PFSK-1 (cell line): ENCODE measurements around the gene TCP11.
A peak's percentile ranks its signal among the peaks of the same experiment; 100 is the strongest.

Experiments used
- FOXP2 ChIP-seq: optimal IDR thresholded peaks from 2 replicates; pipeline ENCODE3; 2011; ENCODE audit warnings: borderline replicate concordance, control low read depth, inconsistent platforms; ENCODE audit not compliant: insufficient read depth; ENCODE audit errors: extremely low read length, extremely low read depth
- POLR2AphosphoS5 ChIP-seq: IDR thresholded peaks from 2 replicates; pipeline ENCODE4 v1.6.1; 2012; ENCODE audit warnings: low read depth, mild to moderate bottlenecking, control low read depth, low read length, moderate library complexity
- REST ChIP-seq, 2 experiments: IDR thresholded peaks; 2 replicates each; pipeline versions ENCODE4 v1.6.1 to v1.8.0; 2011 to 2012; ENCODE audit warnings: low read depth in 2 of 2, low read length in 2 of 2, control low read depth in 1 of 2, inconsistent platforms in 1 of 2, mild to moderate bottlenecking in 1 of 2, moderate library complexity in 1 of 2; ENCODE audit not compliant: insufficient read depth in 1 of 2
- SIN3A ChIP-seq: IDR thresholded peaks from 2 replicates; pipeline ENCODE4 v1.6.1; 2012; ENCODE audit warnings: mild to moderate bottlenecking, low read length, moderate library complexity, borderline replicate concordance; ENCODE audit not compliant: insufficient read depth
- TAF1 ChIP-seq: IDR thresholded peaks from 2 replicates; pipeline ENCODE4 v1.6.1; 2012; ENCODE audit warnings: low read length, control low read depth, borderline replicate concordance; ENCODE audit not compliant: insufficient read depth

Gene TCP11

GRCh38 chr6:35160642-35161041 lies 19.5 kb upstream of the TCP11 start:
- no peak for TF ChIP-seq FOXP2
- TF ChIP-seq POLR2AphosphoS5 = 0 out of 2 replicates have a peak, but pooled peaks have one; percentile 43
- TF ChIP-seq TAF1 = peak; percentile 71; the same call in 1 of the 2 replicates
- TF ChIP-seq SIN3A = peak; percentile 73; the same call in 1 of the 2 replicates
- peak in 1 of 2 experiments; percentile 81; a peak in 2 of 4 replicates for TF ChIP-seq REST (IDR thresholded peaks at IDR 0.05; ENCODE audit: insufficient read depth in 1 of 2, low read depth in 2 of 2, low read length in 2 of 2)

- TF ChIP-seq TAF1 (no peak), POLR2AphosphoS5 (no peak), REST (IDR thresholded peaks at IDR 0.05; ENCODE audit: insufficient read depth in 1 of 2, low read depth in 2 of 2, low read length in 2 of 2) (no peak), FOXP2 (no peak), SIN3A (no peak)
Observed at GRCh38 chr6:35158520-35158919, 17.4 kb upstream of the TCP11 start.

- TF ChIP-seq POLR2AphosphoS5 (no peak), FOXP2 (no peak), REST (IDR thresholded peaks at IDR 0.05; ENCODE audit: insufficient read depth in 1 of 2, low read depth in 2 of 2, low read length in 2 of 2) (no peak), SIN3A (no peak), TAF1 (no peak)
Observed at GRCh38 chr6:35154947-35155346, 13.8 kb upstream of the TCP11 start.

GRCh38 chr6:35154262-35154661 lies 13.1 kb upstream of the TCP11 start:
- no peak for TF ChIP-seq POLR2AphosphoS5
- no peak for TF ChIP-seq REST (IDR thresholded peaks at IDR 0.05; ENCODE audit: insufficient read depth in 1 of 2, low read depth in 2 of 2, low read length in 2 of 2)
- no peak for TF ChIP-seq FOXP2
- no peak for TF ChIP-seq TAF1
- no peak for TF ChIP-seq SIN3A

GRCh38 chr6:35152067-35152707 lies 11.0 kb upstream of the TCP11 start:
- TF ChIP-seq REST (IDR thresholded peaks at IDR 0.05; ENCODE audit: insufficient read depth in 1 of 2, low read depth in 2 of 2, low read length in 2 of 2) = no peak
- TF ChIP-seq SIN3A = no peak
- no peak for TF ChIP-seq FOXP2
- no peak for TF ChIP-seq TAF1
- no peak for TF ChIP-seq POLR2AphosphoS5
